HG03354 (cell line): ENCODE results near the gene PNISR.
A peak's percentile ranks its signal among the peaks of the same experiment; 100 is the strongest.

Source experiments
- ATAC-seq: cut with Tn5 transposase; IDR thresholded peaks from one replicate; pipeline ENCODE4 v1.9.1; 2021; ENCODE audit warnings: mild to moderate bottlenecking; ENCODE audit not compliant: unreplicated experiment, poor library complexity, severe bottlenecking

PNISR gene

DNA sequence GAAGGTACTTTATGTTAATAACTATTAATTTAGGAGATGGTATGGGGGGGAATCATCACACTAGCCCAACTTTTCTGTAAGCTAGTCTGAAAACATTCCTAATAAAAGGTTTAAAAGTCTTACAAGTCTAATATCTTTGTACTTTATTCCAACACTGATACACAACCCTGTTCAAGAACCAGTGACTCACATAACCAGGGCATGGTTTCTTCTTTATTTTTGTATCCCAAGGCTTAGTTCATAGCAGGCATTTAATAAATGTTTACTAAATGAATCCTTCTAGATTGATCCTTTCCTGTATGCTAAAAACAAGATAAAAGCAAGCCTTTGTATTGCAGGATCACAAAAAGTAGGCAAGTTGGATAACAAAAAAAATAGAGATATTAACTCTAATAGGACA lies 9.7 kb downstream of the PNISR start:
- no peak for ATAC-seq

DNA sequence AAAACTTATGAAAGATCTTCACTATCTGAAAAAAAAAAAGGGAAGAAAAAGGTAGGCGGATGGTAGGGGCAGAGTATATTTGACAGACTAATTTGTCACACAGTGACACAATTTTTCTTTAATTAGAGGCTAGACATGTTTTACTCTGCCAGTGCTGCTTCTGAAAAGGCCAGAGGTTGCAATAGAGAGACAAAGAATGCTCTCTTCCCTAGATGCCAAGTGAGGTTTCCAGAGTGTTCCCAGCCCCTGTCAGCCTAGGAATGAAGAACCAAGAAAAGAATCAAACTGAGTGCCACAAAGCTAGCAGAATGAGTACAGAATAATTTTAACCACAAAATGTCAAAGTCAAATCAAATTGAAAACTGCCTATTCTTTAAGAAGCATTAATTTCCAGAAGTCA lies 13.0 kb downstream of the PNISR start:
- ATAC-seq: no peak

DNA sequence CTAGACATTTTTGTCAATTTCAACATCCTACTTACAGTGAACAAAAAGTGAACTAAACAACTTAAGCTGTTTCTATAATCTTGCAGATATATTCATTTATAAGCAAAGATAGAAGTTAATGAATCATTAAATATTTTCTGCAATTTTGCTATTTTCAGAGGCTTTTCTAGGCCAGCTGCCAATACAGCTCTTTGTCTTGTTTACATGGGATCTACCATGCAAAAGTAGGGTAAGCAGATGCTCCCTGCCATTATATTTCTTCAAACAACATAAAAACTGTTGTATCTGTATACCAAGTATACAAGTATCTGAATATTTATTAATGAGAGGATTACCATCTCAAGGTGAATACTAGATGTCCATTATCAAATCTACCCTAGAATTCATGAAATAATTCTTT lies 15.4 kb downstream of the PNISR start:
- ATAC-seq: no peak

DNA sequence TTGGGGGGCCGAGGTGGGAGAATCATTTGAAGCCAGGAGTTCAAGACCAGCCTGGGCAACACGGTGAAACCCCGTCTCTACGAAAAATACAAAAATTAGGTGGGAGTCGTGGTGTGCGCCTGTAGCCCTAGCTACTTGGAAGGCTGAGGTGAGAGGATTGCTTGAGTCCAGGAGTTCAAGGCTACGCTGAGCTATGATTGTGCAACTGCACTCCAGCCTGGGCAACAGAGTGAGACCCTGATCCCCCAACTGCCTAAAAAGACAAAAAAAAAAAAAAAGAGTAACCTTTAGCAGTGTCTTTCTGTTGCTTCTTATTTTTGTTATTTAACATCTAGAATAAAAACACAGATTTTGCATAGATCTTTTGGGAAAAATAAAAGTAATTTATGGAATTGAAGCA lies 18.0 kb downstream of the PNISR start:
- no peak for ATAC-seq

DNA sequence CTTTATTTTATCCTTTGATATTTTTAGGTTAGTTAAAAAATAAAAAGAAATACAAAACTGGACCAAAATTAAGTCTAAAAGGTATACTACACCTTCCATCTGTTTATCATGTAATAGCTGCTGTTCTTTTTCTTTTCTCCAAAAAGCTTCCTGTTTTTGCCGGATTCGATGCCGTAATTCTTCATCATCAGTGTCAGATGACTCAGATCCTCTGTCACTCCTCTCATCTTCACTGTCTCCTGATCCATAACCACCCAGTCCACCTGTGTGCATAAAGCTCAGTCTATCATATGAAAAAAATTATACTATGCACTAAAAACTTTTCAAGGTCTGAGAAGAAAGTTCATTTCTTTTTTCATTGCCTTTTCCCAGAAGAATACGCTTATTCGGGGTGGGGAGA lies 22.7 kb downstream of the PNISR start:
- ATAC-seq: no peak

DNA sequence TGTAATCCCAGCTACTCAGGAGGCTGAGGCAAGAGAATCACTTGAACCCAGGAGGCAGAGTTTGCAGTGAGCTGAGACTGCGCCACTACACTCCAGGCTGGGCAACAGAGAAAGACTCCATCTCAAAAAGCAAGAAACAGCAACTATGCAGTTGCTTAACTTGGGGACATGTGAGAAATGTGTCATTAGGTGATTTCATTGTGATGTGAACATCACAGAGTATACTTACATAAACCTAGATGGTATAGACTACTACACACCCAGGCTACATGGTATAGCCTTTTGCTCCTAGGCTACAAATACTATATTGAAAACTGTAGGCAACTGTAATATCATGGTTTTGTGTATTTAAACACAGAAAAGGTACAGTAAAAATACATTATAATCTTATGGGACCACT lies 27.8 kb downstream of the PNISR start:
- no peak for ATAC-seq

DNA sequence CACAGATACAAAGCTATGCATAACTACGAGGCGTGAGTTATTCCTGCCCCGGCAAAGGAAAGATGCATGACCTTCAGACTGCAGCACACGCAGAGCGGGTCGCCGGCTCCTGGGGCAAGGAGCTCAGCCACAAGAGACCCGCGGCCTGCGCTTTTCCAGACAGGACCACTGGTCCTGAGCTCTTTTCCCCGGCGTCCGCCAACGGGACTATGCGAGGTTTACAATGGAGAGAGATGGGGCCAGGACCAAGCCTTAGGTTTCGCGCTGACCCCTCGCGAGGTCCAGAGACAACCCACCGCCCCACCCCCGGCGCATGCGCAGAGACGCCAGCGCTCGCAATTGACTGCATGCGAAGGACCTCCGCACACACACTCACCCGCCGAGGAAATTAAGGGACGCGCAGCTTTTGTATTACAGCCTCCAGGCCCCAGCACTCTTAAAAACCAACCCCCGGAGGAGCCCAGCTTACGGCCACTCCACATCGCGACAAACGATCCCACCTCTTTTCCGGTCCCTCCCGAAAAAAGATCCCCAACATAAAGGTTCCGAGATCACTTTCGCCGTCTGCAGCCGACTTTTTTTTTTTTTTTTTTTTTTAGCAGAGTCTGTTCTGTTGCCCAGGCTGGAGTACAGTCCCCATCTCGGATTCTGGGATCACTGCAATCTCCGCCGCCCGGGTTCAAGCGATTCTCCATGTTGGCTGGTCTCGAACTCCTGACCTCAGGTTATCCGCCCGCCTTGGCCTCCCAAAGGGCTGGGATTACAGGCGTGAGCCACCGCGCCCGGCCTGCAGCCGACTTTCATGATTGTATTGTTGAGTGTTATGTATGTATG lies 31.2 kb downstream of the PNISR start, which contains the start of gene COQ3:
TSS of gene COQ3 (minus strand) at position 498 of the 834 bp plus-strand sequence. CDS start at position 482, 16 bp downstream.
- ATAC-seq: peak; percentile 88

DNA sequence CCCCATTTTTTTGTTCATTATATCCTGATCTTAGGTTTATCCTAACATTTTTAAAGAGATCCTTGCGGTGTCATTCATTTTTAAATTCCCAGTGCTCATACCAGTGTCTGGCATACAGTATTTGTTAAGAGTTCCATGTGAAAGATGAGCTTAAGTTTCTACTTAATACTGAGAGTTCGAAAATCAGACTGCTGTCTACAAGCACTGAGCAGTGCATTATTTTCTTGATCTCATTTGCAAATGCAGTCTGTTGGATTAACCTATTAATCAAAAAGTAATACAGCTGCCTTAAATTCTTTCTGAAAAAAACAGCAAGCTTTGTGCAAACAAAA lies 31.8 kb downstream of the PNISR start:
- ATAC-seq: peak; percentile 35

DNA sequence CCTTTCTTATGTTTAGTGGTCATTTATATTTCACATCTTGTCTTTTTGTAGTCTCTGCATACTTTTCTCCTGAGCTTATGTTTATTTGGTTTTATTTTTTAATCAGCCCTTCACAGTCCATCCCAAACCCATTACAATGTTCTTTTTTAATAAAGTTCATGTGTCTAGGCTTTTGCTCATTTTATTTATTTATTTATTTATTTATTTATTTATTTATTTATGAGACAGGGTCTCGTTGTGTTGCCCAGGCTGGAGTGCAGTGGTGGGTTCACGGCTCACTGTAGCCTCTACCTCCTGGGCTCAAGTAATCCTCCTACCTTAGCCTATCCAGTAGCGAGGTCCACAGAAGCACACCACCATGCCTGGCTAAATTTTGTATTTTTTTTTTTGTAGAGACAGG lies 34.2 kb downstream of the PNISR start:
- no peak for ATAC-seq

DNA sequence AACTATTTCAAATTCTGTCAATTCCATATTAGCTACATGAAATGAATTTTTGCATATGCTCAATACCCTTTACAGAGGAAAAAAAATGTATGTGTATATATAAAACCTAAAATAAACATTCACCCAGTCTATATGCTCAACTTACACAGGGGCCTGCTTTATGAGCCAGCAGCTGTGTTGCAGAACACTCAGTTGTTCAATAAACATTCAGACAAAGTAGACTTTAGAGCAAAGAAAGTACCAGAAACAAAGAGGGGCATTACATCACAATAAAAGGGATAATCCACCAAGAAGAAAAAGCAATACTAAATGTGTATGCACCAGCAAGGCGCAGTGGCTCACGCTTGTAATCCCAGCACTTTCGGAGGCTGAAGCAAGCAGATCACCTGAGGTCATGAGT lies 40.6 kb downstream of the PNISR start:
- ATAC-seq: no peak

DNA sequence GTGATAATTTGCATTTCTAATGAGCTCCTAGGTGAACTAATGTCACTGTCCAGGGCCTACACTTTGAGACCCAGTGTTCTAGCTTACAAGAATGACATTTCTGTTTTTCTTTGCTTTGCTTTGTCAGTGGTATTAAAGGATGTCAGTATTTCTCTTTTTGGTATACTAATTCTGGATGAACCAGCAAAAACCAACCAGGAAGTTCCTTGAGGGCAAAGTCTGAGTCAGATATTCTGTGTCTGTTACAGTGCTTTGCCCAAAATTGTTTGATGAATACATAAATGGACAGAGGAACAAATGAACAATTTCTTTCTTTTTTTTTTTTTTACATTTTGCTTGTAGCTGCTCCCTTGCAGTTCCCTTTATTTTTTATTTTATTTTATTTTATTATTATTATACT lies 46.5 kb downstream of the PNISR start:
- no peak for ATAC-seq

DNA sequence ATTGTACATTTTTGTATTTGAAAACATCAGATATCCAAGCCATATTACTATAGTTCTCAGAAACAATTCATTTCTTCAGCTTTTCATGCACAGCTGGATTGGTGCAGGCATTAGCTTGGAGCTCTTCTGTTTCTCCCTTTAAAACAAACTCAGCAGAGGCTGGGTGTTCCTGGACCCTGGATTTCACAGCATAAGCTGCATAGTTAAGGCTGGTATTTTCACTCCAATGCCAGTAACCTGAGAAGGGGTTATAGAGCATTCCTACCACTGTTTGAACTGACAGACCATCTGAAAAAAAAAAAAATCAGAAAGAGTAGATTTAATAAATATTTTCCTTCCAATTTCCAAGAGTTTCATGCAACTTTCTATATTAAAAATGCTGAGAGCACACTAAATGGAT lies 55.6 kb downstream of the PNISR start:
- ATAC-seq: no peak

DNA sequence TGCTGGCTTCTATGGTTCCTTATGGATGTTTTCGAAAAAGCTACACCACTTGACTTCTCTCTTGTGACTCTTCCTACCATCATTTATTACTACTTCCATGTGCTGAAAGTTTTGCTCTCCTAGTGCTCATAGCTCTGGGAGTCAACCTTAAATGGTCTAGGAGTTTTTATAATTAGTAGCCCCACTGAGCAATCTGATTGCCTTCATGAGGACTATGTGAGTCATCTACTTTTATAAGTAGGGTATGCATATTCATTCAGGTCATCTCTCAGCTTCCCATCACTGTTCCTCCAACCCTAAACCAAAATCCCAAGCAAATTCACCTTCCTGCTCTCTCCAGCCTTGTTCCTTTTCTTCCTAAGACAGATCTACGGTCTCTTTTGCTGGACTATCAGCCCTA lies 58.3 kb downstream of the PNISR start:
- ATAC-seq: no peak

DNA sequence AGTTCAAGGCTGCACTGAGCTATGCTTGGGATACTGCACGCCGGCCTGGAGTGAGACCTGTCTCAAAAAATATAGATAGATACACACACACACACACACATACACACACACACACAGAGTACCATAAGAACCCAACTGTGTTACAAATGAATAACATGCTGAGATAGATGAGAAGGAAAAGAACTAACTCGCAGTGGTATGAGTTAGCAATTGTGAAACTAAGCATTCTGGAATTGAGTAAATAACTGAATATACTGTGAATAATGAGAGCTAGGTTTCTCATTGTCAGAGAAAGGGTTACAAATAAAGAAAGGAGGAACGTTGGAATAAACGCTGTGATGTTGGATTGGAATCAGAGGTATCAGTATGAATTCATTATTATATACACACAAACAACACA lies 61.1 kb downstream of the PNISR start:
- peak; percentile 92 for ATAC-seq

DNA sequence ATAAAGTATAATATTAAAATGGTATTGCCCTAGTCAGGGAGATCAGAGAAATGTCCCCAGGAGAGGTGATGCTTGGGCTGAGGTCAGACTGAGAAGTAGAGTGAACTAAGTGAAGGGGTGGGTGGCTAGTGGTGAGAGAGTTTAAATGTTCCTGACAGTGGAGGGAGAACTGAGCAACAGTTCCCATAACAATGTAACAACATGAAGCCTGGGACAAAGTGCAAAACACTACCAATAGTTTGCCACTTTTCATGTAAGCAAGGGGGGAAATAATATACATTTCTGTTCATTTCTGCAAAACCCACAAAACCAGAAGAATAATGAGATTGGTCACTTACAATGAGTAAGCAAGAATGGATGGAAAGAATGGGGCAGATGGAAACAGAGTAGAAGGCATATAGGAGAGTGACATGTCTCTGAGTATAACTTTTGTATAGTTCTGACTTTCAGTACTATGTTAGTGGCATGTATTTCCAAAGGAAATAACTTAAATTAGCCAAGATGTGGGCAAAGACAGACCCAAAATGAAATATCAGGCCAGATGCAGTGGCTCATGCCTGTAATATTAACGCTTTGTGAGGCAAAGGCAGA lies 62.3 kb downstream of the PNISR start:
- ATAC-seq: no peak

DNA sequence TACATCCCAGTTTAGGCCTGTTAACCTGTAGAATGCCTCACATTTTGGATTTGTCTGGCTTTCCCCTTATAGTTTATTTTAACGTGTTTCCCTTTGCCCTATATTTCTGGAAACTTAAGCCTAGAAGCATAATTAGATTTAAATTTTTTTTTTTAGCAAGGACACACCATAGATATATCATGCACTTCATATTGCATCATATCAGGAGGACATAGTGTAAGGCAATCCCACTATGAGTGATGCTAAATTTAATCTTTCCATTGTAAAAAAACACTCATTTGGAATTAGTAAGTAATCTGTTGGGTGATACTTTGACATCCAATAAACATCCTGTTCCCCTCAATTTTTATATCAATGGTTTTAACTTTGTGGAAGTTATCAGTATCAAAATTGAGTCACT lies 65.3 kb downstream of the PNISR start:
- no peak for ATAC-seq

DNA sequence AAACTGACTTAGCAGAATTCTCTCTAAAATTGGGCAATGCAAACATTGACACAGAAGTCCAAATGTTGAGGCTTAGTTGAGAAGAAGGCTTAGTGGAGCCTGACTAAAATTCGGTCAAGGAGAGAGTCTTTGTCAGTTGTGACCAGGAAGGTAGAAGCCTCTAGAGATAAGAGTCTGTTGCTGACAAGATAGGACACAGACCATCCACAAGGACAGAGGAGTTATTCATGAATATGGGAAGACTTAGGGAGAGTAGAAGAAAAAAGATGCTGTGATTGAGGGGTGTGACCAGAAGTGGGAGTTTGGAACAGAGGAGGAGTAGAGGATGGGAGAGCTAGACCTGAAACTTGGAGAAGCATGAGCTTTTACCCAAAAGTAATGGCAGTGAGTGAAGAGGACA lies 68.5 kb downstream of the PNISR start:
- ATAC-seq: no peak

DNA sequence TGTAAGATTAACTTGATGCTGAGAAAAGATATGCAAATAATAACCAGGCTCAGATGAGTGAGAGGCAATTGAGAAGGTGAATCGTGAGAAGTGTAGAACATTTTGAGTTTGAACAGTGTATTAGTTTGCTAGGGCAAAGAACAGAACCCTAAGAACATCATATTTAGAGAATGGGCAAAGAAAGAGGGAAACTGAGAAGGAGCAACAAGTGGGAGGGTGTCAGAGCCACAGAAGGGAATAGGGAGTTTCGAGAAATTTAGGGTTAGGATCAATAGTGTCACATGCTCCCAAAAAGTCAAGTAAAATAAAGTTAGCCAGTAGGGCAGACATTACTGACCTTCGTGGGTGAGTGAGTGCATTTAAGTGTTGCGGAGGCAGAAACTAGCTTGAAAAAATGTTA lies 70.1 kb downstream of the PNISR start:
- no peak for ATAC-seq

DNA sequence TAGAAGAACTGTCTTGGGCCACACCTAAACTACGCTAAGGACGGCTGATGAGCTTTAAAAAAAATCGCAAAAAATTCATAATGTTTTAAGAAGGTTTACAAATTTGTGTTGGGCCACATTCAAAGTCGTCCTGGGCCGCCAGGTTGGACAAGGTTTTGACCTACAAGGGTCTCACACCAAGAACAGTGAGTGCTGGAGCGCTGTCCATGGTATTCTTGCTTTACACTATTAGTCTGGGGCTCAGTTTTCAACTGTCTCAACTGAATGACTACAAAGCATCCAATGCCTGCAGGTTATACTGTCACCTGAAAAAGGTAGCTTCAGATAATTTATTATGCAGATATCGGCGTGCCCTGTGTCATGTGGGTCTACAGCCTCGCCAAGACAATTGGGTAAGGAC lies 72.0 kb downstream of the PNISR start:
- no peak for ATAC-seq

DNA sequence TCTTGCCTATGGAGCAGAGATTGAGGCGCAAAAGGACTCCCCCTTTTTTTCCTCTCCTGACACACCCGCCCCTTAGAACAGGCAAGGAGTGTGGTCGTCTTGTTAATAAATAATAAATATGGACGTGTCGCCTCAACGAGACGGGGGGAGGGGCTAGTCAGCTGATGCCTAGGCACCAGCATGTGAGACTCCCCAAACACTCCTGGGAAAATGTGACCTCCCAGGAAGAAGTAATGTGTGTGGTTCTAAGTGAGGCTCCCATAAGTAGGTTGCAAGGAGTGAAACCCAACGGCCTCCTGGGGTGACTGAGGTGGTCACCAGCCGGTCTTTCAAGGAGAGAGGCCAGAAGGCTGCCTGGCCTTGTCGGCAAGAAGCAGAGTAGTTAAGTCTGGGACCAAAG lies 74.5 kb downstream of the PNISR start:
- no peak for ATAC-seq
